Measurements from ENCODE around the gene RNU1-3.

GRCh38 chr1:16617778-16618580 is 48.8 kb downstream of the RNU1-3 start:
- TF ChIP-seq CTCF (IDR thresholded peaks at IDR 0.05; ENCODE audit: low read depth, low read length): no peak
- TF ChIP-seq POLR2A (IDR thresholded peaks at IDR 0.05; ENCODE audit: extremely low read depth, insufficient read length): no peak
- no peak for TF ChIP-seq MAX (IDR thresholded peaks at IDR 0.05; ENCODE audit: low read depth, low read length)
- no peak for TF ChIP-seq MYC (IDR thresholded peaks at IDR 0.05; ENCODE audit: low read depth, low read length)
